Body of pancreas (tissue), 4 donors: ENCODE measurements around the gene RALGAPA1. TPM values are rescaled to one million over a fixed set of nuclear protein-coding genes. Genes with fewer than 3 reads are reported as not detected.

Experiments
- ATAC-seq: fragments of 150-250 bp; one replicate; pipeline ENCODE4 v1.9.1; 2016
- DNase-seq, 4 donors: peaks; one replicate each; pipeline ENCODE4 v3.0.0-alpha.2; 2019
- H3K27ac ChIP-seq, 4 donors: fragments of 200-600 bp; sonication (generic); 1 replicate in 3 of 4; 2 replicates in 1 of 4; pipeline versions ENCODE4 v1.5.1 to v1.6.1; 2016 to 2019; ENCODE audit warnings: mild to moderate bottlenecking in 1 of 4, mixed read lengths in 1 of 4, moderate library complexity in 1 of 4
- H3K27me3 ChIP-seq, 2 donors: fragments of 200-600 bp; sonication (generic); one replicate each; pipeline ENCODE4 v1.6.0; 2016; ENCODE audit warnings: mild to moderate bottlenecking in 1 of 2
- H3K36me3 ChIP-seq, 2 donors: fragments of 200-600 bp; sonication (generic); replicated peaks in 1 of 2; 2 replicates each; pipeline ENCODE4 v1.5.1; 2016; ENCODE audit warnings: low read depth in 2 of 2; ENCODE audit not compliant: insufficient read depth in 1 of 2
- H3K4me1 ChIP-seq: fragments of 200-600 bp; sonication (generic); one replicate; pipeline ENCODE4 v1.6.0; 2016
- H3K4me3 ChIP-seq, 2 donors: fragments of 200-600 bp; sonication (generic); 1 replicate in 1 of 2; 2 replicates in 1 of 2; pipeline ENCODE4 v1.5.1; 2016 to 2019
- H3K9me3 ChIP-seq, 3 donors: fragments of 200-600 bp; sonication (generic); 1 replicate in 2 of 3; 2 replicates in 1 of 3; pipeline ENCODE4 v1.5.1; 2016
- POLR2A ChIP-seq, 3 donors: fragments of 450-650 bp; IDR thresholded peaks; one replicate each; pipeline ENCODE4 v1.6.1; 2016; ENCODE audit warnings: antibody characterized with exemption in 3 of 3, mild to moderate bottlenecking in 2 of 3
- WGBS, 2 donors: methylation state at CpG; one replicate each; pipeline ENCODE4 v1.1.5; 2017; 5-methylcytosine and 5-hydroxymethylcytosine counted together
- intact Hi-C: fragments of 100-400 bp; cut with DNase I; formaldehyde crosslinking; loops from one replicate; pipeline ENCODE4 v1.15.1; 2023
- total RNA-seq, 2 donors: library from RNA; depleted of rRNA; stranded (reverse); fragments of >200 nt; gene quantifications; one replicate each; pipeline ENCODE4 v1.1.0, GENCODE V29; 2016
- TF ChIP-seq, protein P1 (sequence below), 7 experiments: fragments of 450-650 bp in 4 of 7; fragments of 200-600 bp in 3 of 7; sonication (generic) in 3 of 7; IDR thresholded peaks; one replicate each; pipeline ENCODE4 v1.5.1; 2016 to 2019; ENCODE audit warnings: antibody characterized with exemption in 7 of 7

RALGAPA1 gene
- total RNA-seq, 2 donors from 2014 or later: 34.9 to 48.8 TPM

DNA sequence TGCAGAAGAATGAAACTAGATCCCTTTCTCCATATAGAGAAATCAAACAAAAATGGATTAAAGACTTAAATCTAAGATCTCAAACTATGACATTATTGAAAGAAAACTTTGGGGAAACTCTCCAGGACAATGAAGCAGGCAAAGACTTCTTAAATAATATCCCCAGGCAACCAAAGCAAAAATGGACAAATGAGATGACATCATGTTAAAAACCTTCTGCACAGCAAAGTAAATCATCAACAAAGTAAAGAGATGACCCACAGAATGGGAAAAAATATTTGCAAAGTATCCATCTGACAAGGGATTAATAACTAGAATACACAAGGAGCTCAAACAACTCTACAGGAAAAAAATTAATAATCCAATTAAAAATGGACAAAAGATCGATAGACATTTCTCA is 101.0 kb downstream of the RALGAPA1 start:
- no peaks in the 10 kb centered on the region for H3K36me3 ChIP-seq
- no peak for ATAC-seq
- H3K27me3 ChIP-seq: no peaks in the 10 kb centered on the region
- TF ChIP-seq POLR2A (IDR thresholded peaks at IDR 0.05): no peak
- TF ChIP-seq, protein P1, sequence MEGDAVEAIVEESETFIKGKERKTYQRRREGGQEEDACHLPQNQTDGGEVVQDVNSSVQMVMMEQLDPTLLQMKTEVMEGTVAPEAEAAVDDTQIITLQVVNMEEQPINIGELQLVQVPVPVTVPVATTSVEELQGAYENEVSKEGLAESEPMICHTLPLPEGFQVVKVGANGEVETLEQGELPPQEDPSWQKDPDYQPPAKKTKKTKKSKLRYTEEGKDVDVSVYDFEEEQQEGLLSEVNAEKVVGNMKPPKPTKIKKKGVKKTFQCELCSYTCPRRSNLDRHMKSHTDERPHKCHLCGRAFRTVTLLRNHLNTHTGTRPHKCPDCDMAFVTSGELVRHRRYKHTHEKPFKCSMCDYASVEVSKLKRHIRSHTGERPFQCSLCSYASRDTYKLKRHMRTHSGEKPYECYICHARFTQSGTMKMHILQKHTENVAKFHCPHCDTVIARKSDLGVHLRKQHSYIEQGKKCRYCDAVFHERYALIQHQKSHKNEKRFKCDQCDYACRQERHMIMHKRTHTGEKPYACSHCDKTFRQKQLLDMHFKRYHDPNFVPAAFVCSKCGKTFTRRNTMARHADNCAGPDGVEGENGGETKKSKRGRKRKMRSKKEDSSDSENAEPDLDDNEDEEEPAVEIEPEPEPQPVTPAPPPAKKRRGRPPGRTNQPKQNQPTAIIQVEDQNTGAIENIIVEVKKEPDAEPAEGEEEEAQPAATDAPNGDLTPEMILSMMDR (IDR thresholded peaks at IDR 0.05): no peak
- no peak for DNase-seq
- H3K4me1 ChIP-seq: no peaks in the 10 kb centered on the region
- intact Hi-C loops: no loop called here
- no peaks in the 10 kb centered on the region for H3K9me3 ChIP-seq
- 84 to 91% methylated on average over 1 of the region's 1 CpG for WGBS, 2 donors
- no peak overlapping the region for H3K4me3 ChIP-seq
- H3K27ac ChIP-seq: no peak overlapping the region

DNA sequence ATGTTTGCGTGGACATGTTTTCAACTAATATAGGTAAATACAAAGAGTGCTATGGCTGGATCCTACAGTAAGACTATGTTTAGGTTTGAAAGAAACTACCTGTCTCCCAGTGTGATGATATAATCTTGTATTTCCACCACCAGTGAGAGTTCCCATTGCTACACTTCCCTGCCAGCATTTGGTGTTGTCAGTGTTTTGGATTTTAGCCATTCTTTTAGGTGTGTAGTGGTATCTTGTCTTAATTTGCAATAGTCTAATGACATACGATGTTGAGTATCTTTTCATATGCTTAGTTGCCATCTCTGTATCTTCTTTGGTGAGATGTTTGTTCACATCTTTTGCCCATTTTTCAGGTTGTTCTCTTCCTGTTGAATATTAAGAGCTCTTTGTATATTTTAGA is 103.5 kb downstream of the RALGAPA1 start:
- intact Hi-C loops: no loop called here
- TF ChIP-seq POLR2A (IDR thresholded peaks at IDR 0.05): no peak
- TF ChIP-seq, protein P1 (IDR thresholded peaks at IDR 0.05): no peak
- no peak overlapping the region for H3K4me3 ChIP-seq
- no peak overlapping the region for H3K27ac ChIP-seq
- no peaks in the 10 kb centered on the region for H3K4me1 ChIP-seq
- no peaks in the 10 kb centered on the region for H3K36me3 ChIP-seq
- ATAC-seq (no peak), DNase-seq (no peak)
- no peaks in the 10 kb centered on the region for H3K9me3 ChIP-seq
- 93 to 98% methylated on average over 2 of the region's 2 CpGs for WGBS, 2 donors
- H3K27me3 ChIP-seq: no peaks in the 10 kb centered on the region

- no peak for TF ChIP-seq POLR2A (IDR thresholded peaks at IDR 0.05)
- TF ChIP-seq, protein P1 (IDR thresholded peaks at IDR 0.05): no peak
- Histone ChIP-seq H3K36me3 (no peaks in the 10 kb centered on the region), H3K27ac (no peak overlapping the region), H3K27me3 (no peaks in the 10 kb centered on the region), H3K4me1 (no peaks in the 10 kb centered on the region), H3K9me3 (no peaks in the 10 kb centered on the region), H3K4me3 (no peak overlapping the region)
- DNase-seq (no peak), ATAC-seq (no peak)
- intact Hi-C loops: no loop called here
Observed at GRCh38 chr14:35704793-35705493, 104.2 kb downstream of the RALGAPA1 start.

DNA sequence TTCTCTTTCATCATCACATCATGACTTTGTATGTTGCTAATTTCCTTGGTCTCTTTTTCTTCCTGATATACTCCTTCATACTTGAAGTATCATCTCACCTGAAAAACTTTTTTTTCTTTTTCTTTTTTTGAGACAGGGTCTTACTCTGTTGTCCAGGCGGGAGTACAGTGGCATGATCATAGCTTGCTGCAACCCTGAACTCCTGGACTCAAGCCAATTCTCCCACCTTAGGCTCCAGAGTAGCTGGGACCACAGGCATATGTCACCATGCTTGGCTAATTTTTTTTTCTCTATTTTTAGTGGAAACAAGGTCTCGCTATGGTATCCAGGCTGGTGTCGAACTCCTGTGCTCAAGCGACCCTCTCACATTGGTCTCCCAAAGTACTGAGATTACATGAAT is 107.6 kb downstream of the RALGAPA1 start:
- intact Hi-C loops: no loop called here
- Histone ChIP-seq H3K4me1 (no peaks in the 10 kb centered on the region), H3K27me3 (no peaks in the 10 kb centered on the region), H3K36me3 (no peaks in the 10 kb centered on the region), H3K9me3 (no peaks in the 10 kb centered on the region), H3K4me3 (no peak overlapping the region), H3K27ac (no peak overlapping the region)
- TF ChIP-seq, protein P1 (IDR thresholded peaks at IDR 0.05): no peak
- TF ChIP-seq POLR2A (IDR thresholded peaks at IDR 0.05): no peak
- DNase-seq (no peak), ATAC-seq (no peak)
- WGBS, 2 donors: 96% methylated on average over 4 of the region's 4 CpGs

DNA sequence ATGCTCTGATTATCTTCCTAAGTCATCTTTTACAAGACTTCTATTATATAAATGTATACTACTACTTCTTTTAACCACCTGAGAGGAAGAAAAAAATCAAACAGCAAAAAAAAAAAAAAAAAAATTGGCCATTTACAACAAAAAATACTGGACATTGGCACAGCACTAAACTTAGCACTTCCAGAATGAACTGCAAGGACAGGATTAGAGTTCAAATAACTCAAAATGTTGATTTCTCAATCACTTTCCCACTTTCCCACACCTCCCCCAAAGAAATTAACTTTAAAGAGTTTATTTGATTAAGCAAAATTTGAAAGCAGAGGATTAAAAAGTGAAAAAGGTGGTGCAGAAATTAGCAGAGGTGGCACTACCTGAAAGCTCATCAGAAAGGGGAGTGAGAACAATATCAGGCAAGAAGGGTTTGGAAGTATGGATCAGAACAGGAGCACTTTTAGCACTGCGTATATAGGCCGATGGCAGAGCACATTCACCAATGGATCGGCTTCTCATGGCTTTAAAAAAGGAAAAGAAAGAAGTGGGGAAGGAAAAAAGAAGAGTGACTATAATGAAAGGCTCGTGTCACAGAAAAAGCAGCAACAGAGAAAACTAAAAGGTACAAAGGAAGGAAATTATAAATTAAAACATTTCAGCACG is 109.2 kb downstream of the RALGAPA1 start:
- WGBS, 2 donors: 92 to 95% methylated on average over 5 of the region's 5 CpGs
- ATAC-seq (no peak), DNase-seq (no peak)
- H3K4me3 ChIP-seq: no peak overlapping the region
- no peaks in the 10 kb centered on the region for H3K36me3 ChIP-seq
- intact Hi-C loops: no loop called here
- no peaks in the 10 kb centered on the region for H3K27me3 ChIP-seq
- H3K9me3 ChIP-seq: no peaks in the 10 kb centered on the region
- H3K27ac ChIP-seq: no peak overlapping the region
- H3K4me1 ChIP-seq: no peaks in the 10 kb centered on the region
- TF ChIP-seq, protein P1 (IDR thresholded peaks at IDR 0.05): no peak
- no peak for TF ChIP-seq POLR2A (IDR thresholded peaks at IDR 0.05)
